ENCODE data around the gene PLEKHA7.

PLEKHA7 gene

DNA sequence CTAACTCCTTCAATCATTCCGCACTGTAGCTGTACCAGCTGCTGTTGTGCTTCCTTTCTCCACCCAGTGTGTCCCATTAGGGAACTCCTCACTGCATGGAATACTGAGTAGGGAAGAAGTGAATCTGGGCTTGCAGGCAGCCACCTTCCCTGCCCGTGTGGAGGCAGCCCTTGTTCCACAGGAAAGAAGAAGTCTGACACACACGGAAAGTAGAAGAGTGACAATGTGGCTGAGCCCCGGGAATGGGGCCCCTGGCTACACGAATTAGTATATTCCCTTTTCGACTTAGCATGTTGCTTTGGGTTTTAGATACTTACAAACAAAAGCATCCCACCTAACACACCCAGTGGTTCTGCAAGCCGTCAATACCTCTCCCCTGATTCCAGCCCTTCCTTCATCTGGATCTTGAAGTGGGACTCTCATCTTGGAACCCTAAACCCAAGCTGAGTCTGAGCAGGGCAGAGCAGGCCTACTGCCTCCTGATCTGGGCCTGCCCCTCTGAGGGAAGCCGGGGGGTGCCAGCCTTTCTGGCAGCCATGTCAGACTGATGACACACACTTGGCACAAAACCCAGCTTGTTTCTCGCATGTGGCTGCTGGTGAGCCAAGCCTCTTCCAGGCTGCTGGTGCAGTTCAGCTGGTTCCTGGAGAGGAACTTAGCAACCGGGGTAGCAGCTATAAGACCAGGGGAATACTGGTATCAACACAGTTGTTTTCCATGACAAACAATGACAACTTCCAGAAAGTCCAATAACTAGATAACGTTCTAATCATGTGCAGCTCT lies 204.1 kb downstream of the PLEKHA7 start:
- peak; percentile 71 for DNase-seq (ENCODE audit: low read depth)

DNA sequence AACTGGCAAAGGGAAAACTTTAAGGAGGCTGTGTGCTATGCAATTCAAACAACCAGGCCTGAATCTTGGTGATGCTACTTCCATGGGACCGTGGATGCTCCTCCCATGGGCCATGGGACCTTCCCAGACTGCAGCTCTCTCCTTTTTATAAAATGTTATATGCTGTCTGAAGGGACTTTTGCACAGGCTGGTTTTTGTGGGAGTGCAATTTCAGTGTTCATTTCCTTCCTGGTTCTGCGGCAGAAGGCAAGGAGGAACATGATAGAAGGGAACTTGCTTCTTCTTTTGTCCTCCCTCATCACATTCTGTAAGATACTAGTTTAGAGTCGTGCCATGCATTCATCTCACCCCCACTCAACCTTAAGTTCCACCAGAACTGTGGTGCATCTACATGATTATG lies 206.9 kb downstream of the PLEKHA7 start:
- no peak for DNase-seq (ENCODE audit: low read depth)

DNA sequence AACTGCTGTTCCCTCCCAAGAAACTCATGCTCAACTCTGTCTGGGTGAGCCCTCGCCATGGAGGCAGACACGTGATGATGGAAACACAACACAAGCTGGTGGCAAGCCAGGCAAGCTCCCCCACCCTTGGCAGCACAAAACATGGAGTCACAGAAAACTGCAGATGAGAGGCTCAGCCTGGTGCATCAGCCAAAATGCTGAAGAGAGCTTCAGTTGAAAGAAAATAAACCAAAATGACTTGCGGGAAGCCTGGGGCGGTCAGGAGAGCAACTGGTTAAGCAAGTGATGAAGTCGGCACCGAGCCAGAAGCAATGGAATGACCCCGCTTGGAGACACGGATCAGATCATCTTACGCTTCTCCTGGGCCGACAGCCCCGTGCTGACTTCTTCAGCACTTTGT lies 207.4 kb downstream of the PLEKHA7 start:
- peak; percentile 40 for DNase-seq (ENCODE audit: low read depth)

DNA sequence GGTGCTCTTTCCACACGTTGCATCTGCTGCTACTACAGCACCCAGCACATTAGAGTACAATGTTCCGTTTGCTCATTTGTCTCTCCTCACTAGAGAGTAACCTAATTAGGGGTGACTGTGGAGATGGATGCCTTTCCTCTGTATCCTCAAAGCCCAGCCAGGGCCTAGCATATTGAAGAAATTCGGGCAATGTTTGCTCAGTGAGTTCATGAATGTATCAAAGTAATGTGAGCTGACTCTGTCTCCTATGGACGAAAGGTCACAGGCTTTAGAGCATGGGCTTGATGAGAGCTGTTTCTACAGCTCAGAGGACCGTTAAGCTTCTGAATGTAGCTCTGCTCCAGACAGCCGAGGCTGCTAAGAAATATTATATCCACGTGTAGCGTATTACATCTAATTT lies 208.3 kb downstream of the PLEKHA7 start:
- peak; percentile 29 for DNase-seq (ENCODE audit: low read depth)

DNA sequence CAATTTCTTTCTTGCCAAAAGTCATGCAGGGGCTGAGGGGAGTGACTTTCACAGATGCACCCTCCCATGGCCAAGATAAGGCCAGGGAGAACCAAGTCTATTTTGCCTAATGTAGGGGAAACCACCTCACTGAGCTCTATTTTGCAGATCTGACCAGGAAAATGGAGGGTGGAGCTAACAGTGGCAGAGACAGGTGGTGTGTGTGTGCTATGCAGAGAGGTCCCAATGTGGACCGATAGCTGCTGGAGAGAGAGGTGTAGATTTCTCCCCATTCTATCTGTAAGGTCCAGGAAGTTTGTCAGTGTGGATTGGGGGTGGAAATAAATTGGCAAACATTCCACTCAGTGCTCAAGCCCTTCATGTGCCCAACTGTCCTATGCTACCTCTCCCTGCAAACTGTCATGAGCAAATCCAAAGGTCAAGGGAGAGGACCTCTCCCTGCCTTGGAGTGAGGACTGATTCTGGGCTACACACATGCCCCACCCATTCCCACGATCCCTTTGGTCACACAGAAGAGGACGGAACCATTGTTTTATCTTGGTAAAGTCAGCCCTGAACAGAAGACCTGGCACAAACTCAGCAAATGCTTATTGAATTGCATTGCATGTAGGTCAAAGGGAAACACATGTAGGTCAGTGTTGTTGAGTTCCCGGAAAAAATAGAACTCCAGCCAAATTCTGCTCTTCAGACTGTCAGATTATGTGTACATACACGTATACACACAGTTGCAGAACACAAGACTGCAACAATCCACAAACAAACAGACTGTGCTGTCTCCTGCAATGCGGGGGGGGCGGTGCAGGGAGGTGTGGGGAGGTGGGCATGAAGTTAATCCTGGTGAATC lies 209.9 kb downstream of the PLEKHA7 start:
- peak; percentile 81 for DNase-seq (ENCODE audit: low read depth)

DNA sequence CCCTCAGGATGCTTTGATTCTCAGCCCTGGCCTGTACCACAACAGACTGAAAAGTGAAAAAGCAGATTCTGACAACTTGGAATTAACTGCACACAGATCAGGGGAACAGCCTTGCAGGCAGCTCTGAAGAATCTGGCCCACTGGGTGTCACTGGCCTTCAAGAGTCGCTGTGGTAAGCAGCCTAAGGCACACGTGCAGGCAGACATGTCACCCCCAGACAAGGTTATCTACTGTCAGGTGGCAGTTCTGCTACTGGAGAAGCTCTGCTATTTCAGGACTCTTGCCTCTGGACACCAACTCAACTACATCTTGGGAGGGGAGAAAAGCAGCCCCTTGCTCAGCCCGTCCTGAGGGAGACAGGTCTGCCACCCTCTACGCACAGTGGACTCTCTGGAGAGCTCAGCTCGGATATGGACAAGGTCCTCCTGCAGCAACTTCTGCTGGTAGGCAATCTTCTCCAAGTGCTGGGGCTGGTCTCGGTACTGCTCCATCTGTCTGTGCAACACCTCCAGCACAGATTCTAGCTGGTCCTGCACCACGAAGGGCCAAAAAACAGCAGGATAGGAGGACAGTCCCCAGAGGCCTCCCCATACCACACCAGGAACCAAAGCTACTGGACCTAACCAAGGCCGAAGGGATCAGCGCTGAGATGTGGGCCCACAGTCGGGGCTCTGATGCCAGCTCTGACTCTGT lies 212.8 kb downstream of the PLEKHA7 start:
- DNase-seq (ENCODE audit: low read depth): no peak

DNA sequence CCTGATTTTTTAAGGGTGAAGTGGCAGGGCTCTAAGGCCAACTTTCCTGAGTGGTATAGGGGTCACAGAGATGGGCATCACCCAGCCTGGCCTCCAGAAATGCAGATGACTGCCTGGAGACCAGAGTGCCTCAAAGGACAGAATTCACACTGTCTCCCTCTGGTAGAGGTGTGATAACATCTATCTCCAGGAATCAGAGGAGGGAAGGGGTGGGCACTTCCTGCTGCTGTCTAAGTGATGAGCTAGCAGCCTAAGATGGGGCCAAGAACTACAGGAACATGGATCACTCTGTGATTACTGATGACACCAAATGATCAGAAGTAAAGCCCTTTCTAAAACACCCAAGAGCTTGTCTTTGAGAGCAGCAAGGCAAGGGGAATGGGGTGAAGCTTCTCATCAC lies 213.8 kb downstream of the PLEKHA7 start:
- DNase-seq (ENCODE audit: low read depth): no peak

DNA sequence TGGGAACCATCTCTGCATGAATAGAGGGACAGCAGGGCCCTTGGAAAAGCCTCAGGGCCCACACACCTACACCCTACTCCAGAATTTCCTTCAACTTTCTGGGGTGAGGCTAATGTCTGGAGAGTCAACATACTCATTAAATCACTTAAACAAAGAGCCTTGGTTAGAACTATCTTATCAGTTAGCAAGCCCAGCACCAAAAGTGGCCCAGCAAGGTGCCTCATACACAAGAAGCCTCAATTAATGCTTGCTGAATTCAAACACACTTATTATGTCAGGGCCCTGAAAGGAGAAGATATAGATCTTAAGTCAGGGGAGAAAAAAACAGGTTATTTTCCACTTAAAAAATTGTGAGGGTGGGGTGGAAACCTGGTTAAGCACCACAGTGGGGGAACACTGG lies 214.3 kb downstream of the PLEKHA7 start:
- no peak for DNase-seq (ENCODE audit: low read depth)

DNA sequence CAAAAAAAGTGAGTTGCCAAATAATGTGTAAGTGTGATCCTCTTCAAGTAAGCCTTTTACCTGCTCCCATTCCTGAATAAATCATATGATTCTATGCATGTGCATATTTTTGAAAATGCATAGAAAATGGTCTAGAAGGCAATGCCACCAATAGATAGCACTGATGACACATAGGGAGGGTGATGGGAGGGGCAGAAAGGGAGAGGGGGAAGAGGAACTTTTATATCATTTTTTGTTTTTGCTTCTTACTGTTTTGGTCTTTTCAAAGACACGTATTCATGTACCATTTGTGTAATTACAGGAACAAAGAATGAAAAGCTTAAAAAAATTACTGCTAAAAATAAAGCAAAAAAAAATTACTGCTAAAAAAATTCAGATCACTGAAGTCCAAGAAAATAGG lies 215.0 kb downstream of the PLEKHA7 start:
- DNase-seq (ENCODE audit: low read depth): no peak

DNA sequence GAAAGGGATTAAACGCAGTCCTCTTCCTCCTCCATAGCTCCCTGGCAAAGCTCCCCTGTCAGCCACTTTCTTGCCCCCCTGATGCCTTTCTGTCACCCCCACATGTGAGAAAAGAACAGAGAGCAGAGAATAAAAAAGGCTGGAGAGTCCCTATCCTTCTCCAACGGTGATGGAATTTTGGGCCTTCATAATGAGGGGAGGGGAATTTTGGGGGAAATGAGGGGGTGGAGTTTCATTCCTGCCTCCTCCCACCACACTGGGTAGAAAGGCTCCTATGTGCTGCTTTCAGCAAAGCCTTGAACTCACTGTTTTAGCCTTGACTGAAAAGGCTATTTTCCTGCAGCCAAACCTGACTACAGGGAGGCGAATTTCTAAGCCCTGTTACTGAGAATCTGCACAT lies 216.4 kb downstream of the PLEKHA7 start:
- DNase-seq (ENCODE audit: low read depth): no peak

DNA sequence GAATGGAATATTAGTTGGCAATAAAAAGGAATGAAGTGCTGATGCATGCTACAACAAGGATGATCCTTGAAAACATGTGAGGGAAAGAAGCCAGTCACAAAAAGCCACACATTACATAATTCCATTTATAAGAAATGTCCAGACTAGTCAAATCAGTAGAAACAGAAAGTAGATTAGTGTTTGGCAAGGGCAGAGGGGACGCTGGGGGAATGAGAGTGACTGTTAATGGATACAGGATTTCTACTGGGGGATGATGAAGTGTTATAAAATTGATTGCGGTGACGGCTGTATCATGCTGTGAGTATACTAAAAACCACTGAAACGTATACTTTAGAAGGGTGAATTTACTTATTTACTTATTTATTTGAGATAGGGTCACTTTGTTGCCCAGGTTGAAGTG lies 217.9 kb downstream of the PLEKHA7 start:
- no peak for DNase-seq (ENCODE audit: low read depth)

DNA sequence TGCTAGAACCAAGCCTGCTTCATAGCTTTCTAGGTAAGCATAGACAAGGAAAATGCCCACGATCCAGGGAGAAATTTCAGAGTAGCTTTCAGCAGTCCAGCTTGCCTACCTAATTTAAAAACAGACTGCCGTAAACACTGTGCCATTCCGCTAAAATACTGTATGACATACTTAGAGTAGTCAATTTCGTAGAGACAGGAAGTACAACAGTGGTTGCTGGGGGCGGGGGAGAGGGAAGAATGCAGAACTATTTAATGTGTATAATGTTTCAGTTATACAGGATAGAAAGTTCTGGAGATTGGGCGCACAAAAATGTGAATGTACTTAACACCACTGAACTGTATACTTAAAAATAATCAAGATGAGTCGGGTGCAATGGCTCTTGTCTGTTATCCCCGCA lies 219.1 kb downstream of the PLEKHA7 start:
- DNase-seq (ENCODE audit: low read depth): no peak

DNA sequence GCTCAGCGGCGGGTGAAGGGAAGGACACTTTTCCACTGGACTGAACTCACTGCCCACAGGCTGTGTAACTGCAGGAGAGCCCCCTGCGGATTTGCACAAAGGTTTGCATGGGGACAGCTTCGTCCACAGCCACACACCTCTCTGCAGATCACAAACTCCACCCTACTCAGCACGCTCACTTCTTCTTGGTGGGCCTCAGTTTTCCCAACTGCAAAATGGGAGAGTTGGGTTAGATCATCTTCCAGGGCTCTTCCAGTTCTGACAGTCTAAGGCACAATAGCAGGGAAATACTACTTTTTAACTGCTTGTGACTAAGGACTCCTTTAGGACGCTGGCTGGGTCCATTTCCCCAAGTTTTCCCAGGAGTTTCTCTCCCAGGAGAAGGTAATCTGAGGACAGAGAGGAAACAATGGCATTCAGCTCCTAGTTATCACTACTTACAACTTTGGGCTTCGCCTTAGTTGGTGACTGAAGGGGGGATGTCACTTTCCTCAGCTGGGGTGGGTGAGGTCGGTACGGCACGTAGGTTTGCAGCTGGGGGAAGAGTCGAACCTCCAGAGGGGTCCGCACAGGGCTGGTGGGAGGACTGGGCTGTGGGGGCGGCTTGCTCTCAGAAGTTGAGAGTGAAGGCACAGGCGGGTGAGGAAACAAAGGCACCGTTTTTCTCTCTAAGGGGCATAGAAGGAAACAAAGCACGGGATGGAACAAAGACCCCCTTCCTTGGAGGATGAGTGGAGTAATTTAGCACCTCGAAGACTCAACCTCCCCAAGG lies 220.0 kb downstream of the PLEKHA7 start:
- no peak for DNase-seq (ENCODE audit: low read depth)

DNA sequence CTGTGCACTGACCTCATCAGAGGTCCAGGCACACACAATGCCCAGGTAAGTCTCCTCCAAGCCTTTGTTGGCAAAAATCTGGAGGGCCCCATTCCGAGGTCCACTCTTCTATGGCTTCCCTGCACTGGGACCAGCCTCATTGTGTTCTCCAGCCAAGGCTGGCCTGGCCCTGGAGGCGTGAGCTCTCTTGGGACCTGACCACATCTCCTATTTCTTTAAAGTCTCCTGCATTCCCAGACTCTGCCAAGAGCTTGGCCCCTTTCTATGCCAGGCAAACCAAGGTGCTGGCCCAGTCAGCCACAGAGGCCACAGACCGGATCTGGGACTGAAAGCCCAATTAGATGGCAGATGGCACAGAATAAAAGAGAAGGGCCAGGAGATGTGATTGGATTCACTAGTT lies 220.7 kb downstream of the PLEKHA7 start:
- no peak for DNase-seq (ENCODE audit: low read depth)

DNA sequence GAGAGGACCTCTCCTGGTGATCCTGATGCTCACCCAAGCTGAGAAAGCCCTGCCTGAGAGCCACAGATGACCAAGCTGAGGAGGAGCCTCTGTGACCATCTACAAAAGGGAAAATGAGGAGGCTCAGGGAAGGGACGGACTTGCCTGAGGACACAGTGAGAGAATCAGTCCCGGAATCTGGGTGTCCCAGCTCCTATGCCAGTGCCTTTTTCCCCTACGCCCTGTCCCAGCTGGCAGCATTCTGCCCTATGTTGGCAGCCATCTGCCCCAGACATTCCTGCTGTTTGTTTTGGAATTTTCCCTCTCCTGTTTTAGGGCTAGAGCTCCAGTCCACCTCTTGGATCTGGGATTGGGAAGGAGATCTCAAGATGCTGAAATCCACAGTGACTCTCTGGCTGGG lies 221.2 kb downstream of the PLEKHA7 start:
- DNase-seq (ENCODE audit: low read depth): no peak

DNA sequence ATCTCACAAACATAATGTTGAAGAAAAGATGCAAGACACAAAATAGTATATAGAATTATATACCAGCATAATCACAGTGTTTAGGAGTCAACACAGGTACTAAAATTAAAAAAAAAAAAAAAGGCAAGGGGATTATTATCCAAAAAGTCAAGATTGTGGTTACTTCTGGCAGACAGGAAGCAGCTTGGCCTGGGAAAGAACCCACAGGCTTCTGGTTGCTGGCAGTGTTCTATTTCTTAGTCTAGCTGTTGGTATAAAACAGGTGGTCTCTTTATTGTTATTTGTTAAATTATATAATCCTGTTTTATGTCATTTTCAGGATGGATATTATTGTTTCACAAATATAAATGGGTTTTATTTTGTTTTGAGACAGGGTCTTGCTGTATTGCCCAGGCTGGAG lies 221.8 kb downstream of the PLEKHA7 start:
- DNase-seq (ENCODE audit: low read depth): no peak

DNA sequence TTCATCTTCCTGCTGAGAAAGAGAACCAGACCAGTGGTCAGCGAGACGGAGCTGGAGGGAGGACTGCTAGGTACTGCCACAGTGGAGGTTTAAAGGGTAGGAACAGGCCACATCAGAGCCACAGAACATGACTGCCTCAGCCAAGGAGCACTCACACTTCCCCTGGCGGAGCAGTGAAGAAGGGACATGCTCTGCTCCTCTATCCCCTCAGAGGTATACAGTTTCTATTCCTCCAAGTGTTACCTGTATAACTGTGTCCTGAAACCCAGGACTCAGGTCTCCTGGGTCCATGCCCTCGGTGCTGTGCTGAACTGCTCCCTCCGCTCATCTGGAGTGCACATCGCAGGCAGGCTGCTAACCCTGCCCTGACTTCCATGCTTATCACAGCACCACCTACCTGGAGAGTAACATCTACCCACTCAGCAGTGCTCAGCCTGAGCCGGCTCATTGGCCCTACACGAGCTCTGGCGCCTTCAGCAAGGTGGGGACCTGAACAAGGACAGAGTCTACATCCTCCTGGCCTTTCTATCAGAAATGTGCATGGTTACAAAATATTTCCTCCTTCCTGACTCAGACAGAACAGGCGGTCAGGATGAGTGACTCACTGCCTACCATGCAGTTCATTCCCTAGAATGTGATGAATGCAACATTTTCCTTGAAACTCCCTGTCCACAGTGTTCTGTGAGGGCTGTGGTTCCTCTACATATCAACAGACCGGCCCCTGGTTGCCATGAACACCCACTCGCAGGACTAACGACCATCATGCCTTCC lies 222.8 kb downstream of the PLEKHA7 start:
- peak; percentile 83 for DNase-seq (ENCODE audit: low read depth)

DNA sequence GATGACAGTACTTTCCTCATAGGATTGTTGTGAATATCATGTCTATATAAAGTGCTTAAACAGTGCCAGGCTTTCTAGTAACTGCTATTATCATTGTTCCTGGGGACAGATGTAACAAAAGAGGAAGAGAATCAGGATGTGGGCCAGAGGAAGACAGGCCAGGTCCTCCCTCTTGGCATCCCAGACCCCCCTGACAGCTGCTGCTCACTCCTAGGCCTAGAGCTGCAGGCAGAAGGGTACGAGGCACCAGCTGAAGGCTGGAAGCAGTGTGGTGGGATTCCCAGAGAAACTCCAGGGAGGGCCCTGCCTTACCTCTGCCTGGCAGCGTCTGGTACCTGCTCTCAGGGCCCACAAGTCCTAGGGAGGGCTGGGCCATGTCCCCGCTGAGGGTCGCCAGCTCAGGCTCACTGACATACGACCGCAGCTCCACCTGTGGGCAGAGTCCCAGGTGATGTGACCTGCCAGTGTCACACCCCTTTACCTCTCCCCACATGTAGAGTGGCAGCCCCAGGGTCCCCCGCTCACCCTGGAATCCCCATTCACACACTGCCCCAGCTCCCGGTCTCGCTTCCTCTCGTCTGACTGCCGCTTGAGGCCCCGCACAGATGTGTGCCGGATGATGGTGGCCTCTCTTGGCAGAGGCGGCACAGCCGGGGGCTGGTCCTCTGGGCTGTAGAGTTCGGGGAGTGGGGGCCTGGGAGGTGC lies 223.6 kb downstream of the PLEKHA7 start:
- no peak for DNase-seq (ENCODE audit: low read depth)

DNA sequence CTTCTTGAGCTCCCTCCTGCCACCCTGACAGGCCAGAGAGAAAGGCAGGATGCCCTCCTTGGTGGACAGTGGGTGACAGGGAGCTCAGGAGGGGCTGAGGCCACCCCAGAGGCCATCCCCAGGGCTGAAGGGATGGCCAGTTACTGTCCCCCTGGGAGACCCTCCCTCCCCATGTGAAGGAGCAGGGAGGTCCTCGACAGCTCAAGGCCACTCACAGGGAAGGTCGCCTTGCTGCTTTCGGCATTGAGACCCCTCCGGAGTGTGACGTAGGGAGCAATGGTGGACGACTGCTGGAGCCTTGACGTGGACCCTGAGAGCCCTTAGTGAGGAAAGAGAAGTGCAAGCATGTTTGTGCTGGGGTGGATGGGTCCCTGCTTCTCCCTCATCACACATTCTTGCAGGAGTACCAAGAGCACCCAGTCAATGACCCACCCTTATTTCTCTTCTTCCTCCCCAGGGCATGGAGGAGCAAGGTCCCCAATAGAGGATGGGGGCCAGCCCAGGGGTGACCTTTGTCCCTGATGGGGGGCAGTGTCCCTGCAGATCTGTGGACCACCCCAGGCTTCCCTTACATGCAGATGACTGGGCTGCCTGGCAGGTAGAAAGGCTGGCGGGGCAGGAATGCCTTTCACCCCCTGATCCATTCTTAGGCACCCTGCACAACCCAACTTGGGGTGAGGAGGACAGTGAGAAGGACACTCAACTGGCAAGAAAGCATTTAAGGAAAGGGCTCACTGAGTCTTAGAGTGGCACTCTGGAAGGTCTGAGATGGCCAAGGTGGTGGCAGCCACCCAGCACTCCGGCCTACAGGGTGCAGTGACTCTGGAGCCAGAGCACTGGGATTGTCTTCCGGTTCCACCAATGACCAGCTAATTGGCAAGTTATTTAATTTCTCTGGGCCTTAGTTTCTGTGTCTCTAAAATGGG lies 224.4 kb downstream of the PLEKHA7 start:
- DNase-seq (ENCODE audit: low read depth): no peak

DNA sequence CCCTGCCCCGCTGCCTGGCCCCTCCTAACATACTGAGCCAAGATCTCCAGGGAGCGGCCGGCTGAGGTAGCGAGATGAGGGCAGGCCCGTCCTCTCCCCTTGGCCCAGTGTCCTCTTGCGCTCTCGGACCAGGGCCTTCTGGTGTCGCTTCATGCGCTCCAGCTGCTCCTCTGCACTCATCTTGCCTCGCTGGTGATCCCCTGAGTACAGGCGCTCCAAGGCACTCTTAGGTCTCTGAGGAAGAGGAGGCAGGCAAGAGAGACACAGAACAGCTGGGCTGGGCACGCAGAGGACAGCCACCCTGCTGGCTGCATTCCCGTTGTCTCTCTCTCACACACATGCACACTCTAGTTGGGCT lies 225.2 kb downstream of the PLEKHA7 start:
- DNase-seq (ENCODE audit: low read depth): no peak

All from fibroblast of gingiva (primary cell).